ENCODE results near the gene ZNF787. TPM values are rescaled to one million over a fixed set of nuclear protein-coding genes. Genes with fewer than 3 reads are reported as not detected.

Gene ZNF787
- total and polyA plus RNA-seq, 2 of the 4 experiments (the other 2 are of a cell fraction): 4.8 to 11.2 TPM

DNA sequence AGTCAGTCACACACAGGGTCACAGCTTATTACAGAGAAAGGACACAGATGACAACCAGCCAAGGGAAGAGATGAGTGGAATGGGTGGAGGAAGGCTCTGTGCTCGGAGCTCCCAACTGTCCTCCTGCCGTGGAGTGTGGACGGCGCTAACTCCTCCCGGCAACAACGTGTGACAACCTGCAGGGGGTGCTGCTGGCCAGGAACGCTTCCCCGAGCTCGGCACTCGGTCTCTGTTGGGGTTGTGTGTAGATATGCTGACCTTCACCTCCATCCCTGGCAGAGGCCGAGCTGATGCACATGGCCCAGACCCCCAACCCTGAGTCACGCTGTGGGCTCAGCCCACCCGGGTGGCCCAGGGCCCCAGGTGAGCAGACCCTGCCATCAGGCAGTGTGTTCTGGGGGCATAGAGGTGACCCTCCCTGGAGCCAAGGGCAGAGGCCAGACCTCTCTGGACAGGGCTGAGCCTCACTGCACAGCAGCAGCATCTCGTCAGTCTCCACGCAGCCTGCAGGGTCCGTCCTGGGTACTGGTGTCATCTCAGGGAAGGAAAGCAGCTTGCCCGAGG lies 34.1 kb upstream of the ZNF787 start:
- Histone ChIP-seq H2BK5ac (ENCODE audit: low read depth, low read length, poor library complexity, severe bottlenecking) (no peak overlapping the region), H2AFZ (replicated peaks; ENCODE audit: low read length, poor library complexity) (no peak overlapping the region), H3K9me3 (ENCODE audit: control insufficient read depth, insufficient read depth, low read length) (no peaks in the 10 kb centered on the region), H3K9ac (ENCODE audit: low read depth, low read length) (no peak overlapping the region), H2AK9ac (replicated peaks; ENCODE audit: low read depth, low read length, poor library complexity) (peak overlapping the region; percentile 34), H3K4ac (ENCODE audit: low read depth, low read length) (no peak overlapping the region), H3K4me2 (ENCODE audit: low read depth, low read length) (no peak overlapping the region), H3K56ac (ENCODE audit: extremely low read depth, insufficient read depth, low read length) (no peak overlapping the region), H2BK15ac (ENCODE audit: low read depth, low read length) (no peak overlapping the region), H3K4me3 (ENCODE audit: insufficient read depth, low read depth, low read length) (no peak overlapping the region), H3K27ac (ENCODE audit: insufficient read depth, low read length) (no peak overlapping the region), H2BK120ac (ENCODE audit: low read depth, low read length) (no peak overlapping the region), H3K23ac (ENCODE audit: low read depth, low read length) (no peak overlapping the region), H4K20me1 (ENCODE audit: insufficient read depth, low read length) (peaks cover 22% of the 10 kb centered on the region), H4K5ac (ENCODE audit: low read depth, low read length) (no peak overlapping the region), H3K27me3 (ENCODE audit: control insufficient read depth, insufficient read depth, low read length) (no peaks in the 10 kb centered on the region), H3K4me1 (ENCODE audit: control insufficient read depth, insufficient read depth, low read length) (peaks cover 5% of the 10 kb centered on the region; the same call in 1 of the 2 replicates), H2AK5ac (ENCODE audit: low read depth, low read length) (no peak overlapping the region), H4K91ac (ENCODE audit: insufficient read depth, low read depth, low read length) (no peak overlapping the region), H2BK20ac (ENCODE audit: low read depth, low read length) (no peak overlapping the region), H3K14ac (replicated peaks; ENCODE audit: low read depth, low read length) (no peak overlapping the region), H3K79me1 (ENCODE audit: low read depth in 1 of 2, low read length in 2 of 2) (peaks cover 17 to 20% of the 10 kb centered on the region in 2 experiments), H3K18ac (ENCODE audit: low read depth, low read length) (no peak overlapping the region), H3K9me1 (ENCODE audit: insufficient read depth, low read length) (peaks cover 6% of the 10 kb centered on the region; the same call in 1 of the 2 replicates), H4K8ac (ENCODE audit: low read depth in 2 of 2, low read length in 2 of 2) (no peak overlapping the region), H3K36me3 (ENCODE audit: control insufficient read depth, insufficient read depth, low read length) (peaks cover 30% of the 10 kb centered on the region)
- WGBS, 2 experiments (ENCODE audit: extremely low coverage in 2 of 2, insufficient read length in 1 of 2): no CpG with 5 or more reads among the region's 17 CpGs
- ATAC-seq (ENCODE audit: low read depth) (no peak), DNase-seq (no peak)
- intact Hi-C loops (cut with micrococcal nuclease): no loop called here
- dilution Hi-C loops (cut with HindIII; ENCODE audit: low sequenced_read_pairs, unreplicated experiment): no loop called here
- TF ChIP-seq BHLHE40 (IDR thresholded peaks at IDR 0.05; ENCODE audit: low read depth, low read length): no peak
- TF ChIP-seq, protein P1, sequence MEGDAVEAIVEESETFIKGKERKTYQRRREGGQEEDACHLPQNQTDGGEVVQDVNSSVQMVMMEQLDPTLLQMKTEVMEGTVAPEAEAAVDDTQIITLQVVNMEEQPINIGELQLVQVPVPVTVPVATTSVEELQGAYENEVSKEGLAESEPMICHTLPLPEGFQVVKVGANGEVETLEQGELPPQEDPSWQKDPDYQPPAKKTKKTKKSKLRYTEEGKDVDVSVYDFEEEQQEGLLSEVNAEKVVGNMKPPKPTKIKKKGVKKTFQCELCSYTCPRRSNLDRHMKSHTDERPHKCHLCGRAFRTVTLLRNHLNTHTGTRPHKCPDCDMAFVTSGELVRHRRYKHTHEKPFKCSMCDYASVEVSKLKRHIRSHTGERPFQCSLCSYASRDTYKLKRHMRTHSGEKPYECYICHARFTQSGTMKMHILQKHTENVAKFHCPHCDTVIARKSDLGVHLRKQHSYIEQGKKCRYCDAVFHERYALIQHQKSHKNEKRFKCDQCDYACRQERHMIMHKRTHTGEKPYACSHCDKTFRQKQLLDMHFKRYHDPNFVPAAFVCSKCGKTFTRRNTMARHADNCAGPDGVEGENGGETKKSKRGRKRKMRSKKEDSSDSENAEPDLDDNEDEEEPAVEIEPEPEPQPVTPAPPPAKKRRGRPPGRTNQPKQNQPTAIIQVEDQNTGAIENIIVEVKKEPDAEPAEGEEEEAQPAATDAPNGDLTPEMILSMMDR (conservative IDR thresholded peaks at IDR 0.05; ENCODE audit: low read depth, low read length): peak; percentile 31; the same call in 1 of the 2 replicates
- peak; percentile 20 for TF ChIP-seq RAD21 (IDR thresholded peaks at IDR 0.05; ENCODE audit: low read length)
- BruUV-seq (replicated peaks): no TSS peak
- POLR2A ChIA-PET (ENCODE audit: unreplicated experiment): no interaction called here
- in situ Hi-C loops (cut with MboI; ENCODE audit: low sequenced_read_pairs): no loop called here
- CTCF ChIA-PET: no interaction called here

Data from IMR-90 (cell line).